WTC11 (cell line): ENCODE results near the gene EPN2.
"Not testable (repeated sequence)": the region's sequence is repeated elsewhere in the genome, so short reads cannot be mapped to it uniquely, and the experiment has no call there.

Experiments
- ATF3 ChIP-seq: sonication (generic); formaldehyde crosslinking; conservative IDR thresholded peaks from 2 replicates; pipeline ENCODE4 v1.8.1; 2022; ENCODE audit warnings: mild to moderate bottlenecking, missing genetic modification reagents
- CREB1 ChIP-seq: sonication (generic); formaldehyde crosslinking; IDR thresholded peaks from 2 replicates; pipeline ENCODE4 v1.8.0; 2023; ENCODE audit warnings: mild to moderate bottlenecking, missing genetic modification reagents
- GABPB1 ChIP-seq: sonication (generic); formaldehyde crosslinking; IDR thresholded peaks from 2 replicates; pipeline ENCODE4 v1.8.1; 2023; ENCODE audit warnings: mild to moderate bottlenecking, missing genetic modification reagents
- PRDM15 ChIP-seq: sonication (generic); formaldehyde crosslinking; IDR thresholded peaks from 2 replicates; pipeline ENCODE4 v1.8.0; 2022; ENCODE audit warnings: missing genetic modification reagents

DNA sequence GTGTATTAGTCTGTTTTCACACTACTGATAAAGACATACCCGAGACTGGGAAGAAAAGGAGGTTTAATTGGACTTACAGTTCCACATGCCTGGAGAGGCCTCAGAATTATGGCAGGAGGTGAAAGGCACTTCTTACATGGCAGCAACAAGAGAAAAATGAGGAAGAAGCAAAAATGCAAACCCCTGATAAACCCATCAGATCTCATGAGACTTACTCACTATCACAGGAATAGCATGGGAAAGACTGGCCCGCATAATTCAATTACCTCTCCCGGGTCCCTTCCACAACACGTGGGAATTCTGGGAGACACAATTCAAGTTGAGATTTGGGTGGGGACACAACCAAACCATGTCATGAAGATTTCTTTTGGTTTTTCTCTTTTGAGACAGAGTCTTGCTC lies 41.1 kb downstream of the EPN2 start:
- TF ChIP-seq GABPB1 (CRISPR knock-in tag); PRDM15; CREB1; ATF3 (CRISPR knock-in tag): not testable (repeated sequence)
